Measurements from ENCODE around the gene CDHR2. TPM values are rescaled to one million over a fixed set of nuclear protein-coding genes. Genes with fewer than 3 reads are reported as not detected.

CDHR2 gene
- total RNA-seq, 4 donors from 2014 or later, result 0.15 to 0.19 (median 0.15) TPM; not detected in 1

- H3K4me3 ChIP-seq (ENCODE audit: low read depth, poor library complexity, severe bottlenecking), result no peak overlapping the region
- intact Hi-C loops (cut with DNase I; ENCODE audit: low total_unique reads), result no loop called here
- DNase-seq (ENCODE audit: low spot score in 2 of 2), result no peak
- no peak for TF ChIP-seq CTCF (IDR thresholded peaks at IDR 0.05)
- TF ChIP-seq POLR2A (IDR thresholded peaks at IDR 0.05), result no peak
- 47 to 54% methylated on average over 9 of the region's 9 CpGs for WGBS, 2 donors
These were observed 87.3 kb downstream of the CDHR2 start for GRCh38 chr5:176636426-176636825.

- no peak overlapping the region for H3K4me3 ChIP-seq (ENCODE audit: low read depth, poor library complexity, severe bottlenecking)
- TF ChIP-seq CTCF (IDR thresholded peaks at IDR 0.05) (no peak), POLR2A (IDR thresholded peaks at IDR 0.05) (no peak)
- intact Hi-C loops (cut with DNase I; ENCODE audit: low total_unique reads), result no loop called here
- WGBS, 2 donors, result 64 to 73% methylated on average over 4 of the region's 4 CpGs
- no peak for DNase-seq (ENCODE audit: low spot score in 2 of 2)
These were observed 88.4 kb downstream of the CDHR2 start for GRCh38 chr5:176637556-176637955.

GRCh38 chr5:176638437-176638836 lies 89.3 kb downstream of the CDHR2 start:
- no peak for DNase-seq (ENCODE audit: low spot score in 2 of 2)
- intact Hi-C loops (cut with DNase I; ENCODE audit: low total_unique reads), result no loop called here
- 91 to 97% methylated on average over 3 of the region's 3 CpGs for WGBS, 2 donors
- TF ChIP-seq CTCF (IDR thresholded peaks at IDR 0.05) (no peak), POLR2A (IDR thresholded peaks at IDR 0.05) (no peak)
- H3K4me3 ChIP-seq (ENCODE audit: low read depth, poor library complexity, severe bottlenecking), result no peak overlapping the region

GRCh38 chr5:176639208-176639607 lies 90.1 kb downstream of the CDHR2 start:
- no peak for DNase-seq (ENCODE audit: low spot score in 2 of 2)
- 65 to 84% methylated on average over 3 of the region's 4 CpGs for WGBS, 2 donors
- no peak overlapping the region for H3K4me3 ChIP-seq (ENCODE audit: low read depth, poor library complexity, severe bottlenecking)
- TF ChIP-seq CTCF (IDR thresholded peaks at IDR 0.05) (no peak), POLR2A (IDR thresholded peaks at IDR 0.05) (no peak)
- intact Hi-C loops (cut with DNase I; ENCODE audit: low total_unique reads), result no loop called here

- no peak for DNase-seq (ENCODE audit: low spot score in 2 of 2)
- intact Hi-C loops (cut with DNase I; ENCODE audit: low total_unique reads), result no loop called here
- 16 to 32% methylated on average over 4 of the region's 4 CpGs for WGBS, 2 donors
- TF ChIP-seq CTCF (IDR thresholded peaks at IDR 0.05) (no peak), POLR2A (IDR thresholded peaks at IDR 0.05) (no peak)
- no peak overlapping the region for H3K4me3 ChIP-seq (ENCODE audit: low read depth, poor library complexity, severe bottlenecking)
These were observed 90.8 kb downstream of the CDHR2 start for GRCh38 chr5:176639981-176640380.

GRCh38 chr5:176640616-176641015 lies 91.5 kb downstream of the CDHR2 start:
- intact Hi-C loops (cut with DNase I; ENCODE audit: low total_unique reads), result no loop called here
- 60 to 70% methylated on average over 4 of the region's 4 CpGs for WGBS, 2 donors
- no peak for TF ChIP-seq POLR2A (IDR thresholded peaks at IDR 0.05)
- no peak for TF ChIP-seq CTCF (IDR thresholded peaks at IDR 0.05)
- DNase-seq (ENCODE audit: low spot score in 2 of 2), result no peak
- H3K4me3 ChIP-seq (ENCODE audit: low read depth, poor library complexity, severe bottlenecking), result no peak overlapping the region

All from lower leg skin (tissue), 4 donors.